Kidney tubule cell (primary cell): ENCODE data around the gene PTPRG.
A peak's percentile ranks its signal among the peaks of the same experiment; 100 is the strongest.

Source experiments
- DNase-seq: peaks from one replicate; pipeline ENCODE4 v3.0.0-alpha.2; 2018; ENCODE audit warnings: low spot score

PTPRG gene

DNA sequence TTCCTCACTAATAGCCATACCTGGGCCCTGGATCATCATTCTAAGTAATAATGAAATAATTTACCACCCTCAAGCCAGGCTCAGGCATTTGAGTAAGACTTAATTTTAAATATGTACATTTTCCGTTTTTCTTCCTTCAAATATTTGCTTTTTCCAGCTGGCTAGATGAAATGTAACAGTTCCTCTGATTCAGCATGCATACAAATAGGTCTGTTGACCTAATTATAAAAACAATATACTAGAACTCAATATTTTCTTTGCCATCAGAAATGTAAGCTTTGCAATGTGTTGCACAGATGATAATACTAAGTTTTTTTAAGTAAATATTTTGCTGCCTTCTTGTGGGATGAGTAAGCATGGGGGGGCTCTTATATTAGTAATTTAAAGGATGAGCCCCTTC is 720.4 kb downstream of the PTPRG start:
- no peak for DNase-seq

DNA sequence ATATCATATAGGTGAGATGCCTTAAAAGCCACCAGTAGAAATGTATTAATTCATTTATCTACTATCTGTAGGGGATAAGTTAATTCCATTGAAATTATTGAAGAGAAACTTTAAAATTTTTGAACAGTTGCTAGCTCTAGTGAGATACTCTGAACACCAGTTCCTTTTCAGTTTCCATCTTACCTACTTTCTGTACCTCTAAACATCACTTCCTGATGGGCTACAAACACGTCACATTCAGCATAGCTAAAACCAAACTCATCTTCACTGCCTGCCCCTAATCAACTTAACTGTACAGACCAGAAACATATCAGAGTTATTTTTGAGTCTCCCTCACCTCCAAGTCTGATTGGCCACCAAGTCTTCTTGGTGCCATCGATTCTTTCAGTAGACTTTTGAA is 723.1 kb downstream of the PTPRG start:
- DNase-seq, result no peak

GRCh38 chr3:62287392-62287927 is 726.1 kb downstream of the PTPRG start:
- DNase-seq, result no peak

GRCh38 chr3:62289922-62290321 is 728.6 kb downstream of the PTPRG start:
- DNase-seq, result no peak

DNA sequence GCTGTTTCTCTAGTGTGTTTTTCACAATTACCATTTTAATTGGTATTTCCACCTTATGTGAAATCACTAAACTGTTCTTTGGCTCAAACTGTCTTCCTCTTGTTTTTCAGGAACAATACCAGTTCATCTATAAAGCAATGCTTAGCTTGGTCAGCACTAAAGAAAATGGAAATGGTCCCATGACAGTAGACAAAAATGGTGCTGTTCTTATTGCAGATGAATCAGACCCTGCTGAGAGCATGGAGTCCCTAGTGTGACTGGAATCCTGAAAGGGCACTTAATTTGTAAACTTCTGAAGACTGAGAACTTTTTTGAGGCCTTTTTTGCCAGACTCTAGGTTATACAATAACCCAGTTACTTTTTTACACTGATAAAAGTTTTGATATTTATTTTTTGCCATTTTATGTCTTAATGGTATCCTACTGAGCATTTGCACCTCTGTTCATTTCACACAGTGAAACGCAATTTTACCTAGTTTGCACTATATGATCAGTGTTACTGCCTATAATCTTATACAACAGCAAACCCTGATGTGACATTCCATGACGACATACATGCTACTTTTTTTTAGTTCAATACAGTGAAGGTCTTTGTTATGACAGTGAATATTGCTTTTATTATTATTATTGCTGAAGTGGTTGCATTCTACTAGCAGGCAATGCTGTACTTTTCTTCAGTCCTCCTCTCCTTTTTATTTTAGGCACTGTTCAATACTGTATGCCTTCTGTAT is 731.8 kb downstream of the PTPRG start:
- no peak for DNase-seq

DNA sequence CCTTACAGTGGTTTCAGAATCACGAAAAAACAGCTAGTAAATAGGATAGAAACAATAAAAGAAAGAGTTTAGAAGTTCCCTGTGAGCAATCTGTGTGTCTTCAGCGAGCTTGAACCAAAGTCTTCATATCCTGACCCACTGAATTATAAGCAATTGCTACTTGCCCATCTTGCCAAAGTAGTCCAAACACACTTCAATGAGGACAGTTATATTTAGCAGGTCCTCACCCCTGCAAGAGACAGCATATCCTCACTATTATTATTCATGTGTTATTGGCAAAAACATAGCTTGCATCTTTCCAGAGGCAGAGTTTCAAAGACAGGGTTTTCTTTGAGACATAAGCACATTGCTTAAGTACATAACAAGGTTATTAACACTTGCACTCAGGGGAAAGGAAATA is 734.2 kb downstream of the PTPRG start:
- DNase-seq, result no peak

DNA sequence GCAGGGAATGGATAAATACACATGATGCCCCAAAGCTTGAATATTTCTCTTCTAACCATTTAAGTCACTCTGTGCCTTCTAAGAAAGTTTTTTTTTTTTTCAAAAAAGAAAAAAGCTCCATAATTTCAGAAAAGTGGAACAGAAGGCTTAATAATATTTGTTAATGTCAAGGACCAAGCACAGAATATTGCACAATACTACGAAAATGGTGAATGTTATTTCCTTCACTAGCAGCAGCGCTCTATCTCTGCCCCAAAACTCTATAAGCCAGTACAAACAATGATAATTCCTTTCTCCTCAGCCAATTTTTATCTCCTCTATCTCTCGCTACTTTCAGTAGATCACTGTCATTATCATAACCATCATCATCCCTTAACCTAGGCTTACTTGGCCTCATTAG is 739.2 kb downstream of the PTPRG start:
- no peak for DNase-seq

- no peak for DNase-seq
Measured at GRCh38 chr3:62312201-62312600, 750.8 kb downstream of the PTPRG start.

DNA sequence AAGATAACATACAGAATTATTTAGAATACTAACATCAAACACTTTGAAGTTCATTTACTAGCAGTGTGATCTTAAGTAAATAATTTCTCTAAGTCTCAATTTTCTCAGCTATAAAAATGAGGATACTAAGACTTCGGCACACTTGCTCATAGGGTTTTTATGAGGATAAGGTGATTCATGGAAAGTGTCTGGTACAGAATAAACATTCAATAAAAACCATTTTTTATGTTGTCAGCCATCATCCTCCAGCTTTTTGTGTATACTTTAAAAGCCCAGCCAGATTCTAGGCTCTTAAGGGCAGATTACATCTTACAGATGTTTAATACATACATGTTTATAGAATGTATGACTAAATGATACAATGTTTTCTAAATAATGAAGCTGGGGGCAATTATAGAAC is 755.2 kb downstream of the PTPRG start:
- DNase-seq, result no peak

- DNase-seq, result no peak
Measured at GRCh38 chr3:62318365-62318751, 757.0 kb downstream of the PTPRG start.

GRCh38 chr3:62318752-62319569 is 757.6 kb downstream of the PTPRG start:
- DNase-seq, result peak; percentile 90

- DNase-seq, result no peak
Measured at GRCh38 chr3:62319570-62320243, 758.3 kb downstream of the PTPRG start.

DNA sequence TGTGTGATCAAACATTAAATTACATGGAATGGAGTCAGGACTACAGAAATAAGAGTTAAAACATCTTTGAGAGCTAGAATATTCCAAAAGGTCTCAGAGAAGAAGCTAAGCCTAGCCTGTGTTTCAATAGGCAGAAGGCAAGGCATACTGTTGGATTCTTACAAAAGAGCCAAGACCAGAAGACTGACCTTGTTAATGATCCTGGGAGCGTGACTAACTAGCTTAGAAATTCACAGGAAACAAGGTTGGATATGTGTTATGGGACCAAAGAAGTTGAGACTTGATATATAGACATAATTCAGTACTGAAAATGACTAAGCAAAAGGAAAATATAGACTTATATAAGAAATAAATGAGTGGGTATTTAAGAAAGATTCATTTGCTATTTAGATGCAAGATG is 761.9 kb downstream of the PTPRG start:
- peak; percentile 37 for DNase-seq

DNA sequence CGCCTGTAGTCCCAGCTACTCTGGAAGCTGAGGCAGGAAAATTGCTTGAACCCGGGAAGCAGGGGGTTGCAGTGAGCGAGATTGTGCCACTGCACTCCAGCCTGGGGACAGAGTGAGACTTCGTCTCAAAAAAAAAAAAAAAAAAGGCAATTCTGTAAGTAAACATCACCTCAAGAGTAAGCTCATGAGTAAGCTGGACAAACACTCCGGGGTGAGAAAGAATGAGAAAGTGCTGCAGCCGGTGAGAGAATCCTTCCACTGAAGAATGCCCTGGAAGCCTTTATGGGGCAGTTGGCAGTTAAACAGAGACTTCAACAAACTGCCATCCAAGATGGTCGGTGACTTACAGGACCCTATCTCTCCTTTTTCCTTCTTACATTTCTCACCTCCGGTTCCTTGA is 764.5 kb downstream of the PTPRG start:
- no peak for DNase-seq

DNA sequence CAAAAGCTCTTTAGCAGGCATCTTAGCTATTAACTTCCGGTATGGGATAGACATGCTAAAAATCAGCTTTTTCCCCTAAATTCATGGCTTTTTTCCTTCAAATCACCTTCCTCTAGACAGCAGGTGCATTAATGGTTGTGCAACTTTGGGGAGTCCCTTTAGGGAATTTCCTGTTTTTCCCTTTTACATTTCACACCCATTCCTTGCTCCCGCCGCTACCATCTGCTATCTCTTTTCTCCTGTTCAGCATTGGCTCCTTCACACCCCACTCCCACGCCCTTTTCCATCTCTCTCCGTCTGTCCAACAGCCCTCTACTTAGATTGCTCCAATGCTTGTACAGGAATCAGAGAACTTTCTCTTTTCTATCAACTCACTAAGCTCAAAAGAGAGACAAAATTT is 768.6 kb downstream of the PTPRG start:
- no peak for DNase-seq

- DNase-seq, result no peak
Measured at GRCh38 chr3:62332017-62332416, 770.6 kb downstream of the PTPRG start.

DNA sequence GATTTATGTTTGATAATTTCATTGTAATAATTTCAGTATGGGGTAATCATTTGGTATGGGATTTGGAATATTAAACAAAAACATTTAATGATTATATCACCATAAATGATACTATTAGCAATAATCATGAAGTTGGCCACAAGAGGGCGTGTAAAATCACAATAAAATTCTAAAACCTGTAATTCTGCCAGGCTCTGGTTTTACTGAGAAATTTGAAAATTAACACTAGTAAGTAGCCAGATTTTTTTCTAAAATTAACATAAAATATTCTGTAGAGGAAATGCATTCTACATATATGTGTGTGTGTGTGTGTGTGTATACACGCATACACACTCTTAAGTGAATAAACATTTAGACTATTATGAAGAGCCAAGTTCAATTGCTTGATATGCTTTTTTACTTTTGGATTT is 771.5 kb downstream of the PTPRG start:
- peak; percentile 26 for DNase-seq

GRCh38 chr3:62335196-62335595 is 773.8 kb downstream of the PTPRG start:
- no peak for DNase-seq

DNA sequence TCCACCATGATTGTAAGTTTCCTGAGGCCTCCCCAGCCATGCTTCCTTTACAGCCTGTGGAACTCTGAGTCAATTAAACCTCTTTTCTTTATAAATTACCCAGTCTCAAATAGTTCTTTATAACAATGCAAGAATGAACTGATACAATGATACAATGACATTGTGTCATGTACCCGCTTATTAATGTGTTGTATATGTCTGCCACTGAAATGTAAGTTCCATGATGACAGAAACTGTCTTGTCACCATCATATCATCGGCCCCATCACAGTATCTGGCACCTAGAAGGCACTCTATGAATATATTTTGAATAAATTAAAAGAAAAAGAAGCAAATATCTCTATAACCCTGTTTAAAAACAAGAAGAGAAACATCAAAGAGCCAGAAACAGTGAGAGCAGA is 782.4 kb downstream of the PTPRG start:
- no peak for DNase-seq
